MM.1S (cell line): ENCODE measurements around the gene TRIM69.

ENCODE experiments used
- DNase-seq: peaks from one replicate; pipeline ENCODE4 v3.0.0-alpha.2; 2015
- H2AFZ ChIP-seq: fragments of 300-600 bp; sonication (generic); 2 replicates; pipeline ENCODE4 v1.6.0; 2016; ENCODE audit warnings: antibody characterized with exemption, low read length
- H3F3A ChIP-seq: fragments of 300-600 bp; sonication (generic); 2 replicates; pipeline ENCODE4 v1.6.1; 2016; ENCODE audit warnings: mild to moderate bottlenecking, antibody characterized with exemption, low read length, moderate library complexity, mixed read lengths; ENCODE audit not compliant: insufficient read depth
- H3K27ac ChIP-seq: fragments of 300-600 bp; sonication (generic); 2 replicates; pipeline ENCODE4 v1.5.1; 2016; ENCODE audit warnings: mild to moderate bottlenecking, low read length
- H3K27me3 ChIP-seq: fragments of 300-600 bp; sonication (generic); replicated peaks from 2 replicates; pipeline ENCODE4 v1.6.0; 2016; ENCODE audit warnings: low read length; ENCODE audit not compliant: insufficient read depth
- H3K36me3 ChIP-seq: fragments of 300-600 bp; sonication (generic); replicated peaks from 2 replicates; pipeline ENCODE4 v1.6.1; 2016; ENCODE audit warnings: mild to moderate bottlenecking, low read length, mixed read lengths; ENCODE audit not compliant: insufficient read depth
- H3K4me1 ChIP-seq: fragments of 300-600 bp; sonication (generic); 2 replicates; pipeline ENCODE4 v1.6.1; 2016; ENCODE audit warnings: low read length, mixed read lengths
- H3K4me2 ChIP-seq: fragments of 300-600 bp; sonication (generic); 2 replicates; pipeline ENCODE4 v1.6.0; 2016; ENCODE audit warnings: low read depth, low read length
- H3K4me3 ChIP-seq: fragments of 300-600 bp; sonication (generic); 2 replicates; pipeline ENCODE4 v1.5.1; 2016; ENCODE audit warnings: low read length, mixed read lengths
- H3K79me2 ChIP-seq: fragments of 300-600 bp; sonication (generic); 2 replicates; pipeline ENCODE4 v1.6.1; 2016; ENCODE audit warnings: mixed run types, low read length, mixed read lengths
- H3K9ac ChIP-seq: fragments of 300-600 bp; sonication (generic); 2 replicates; pipeline ENCODE4 v1.6.1; 2016; ENCODE audit warnings: low read length, mixed read lengths
- H3K9me2 ChIP-seq: fragments of 300-600 bp; sonication (generic); replicated peaks from 2 replicates; pipeline ENCODE4 v1.6.1; 2016; ENCODE audit warnings: mild to moderate bottlenecking, low read length, mixed read lengths; ENCODE audit not compliant: insufficient read depth
- H3K9me3 ChIP-seq: fragments of 300-600 bp; sonication (generic); replicated peaks from 2 replicates; pipeline ENCODE4 v1.6.1; 2016; ENCODE audit warnings: mild to moderate bottlenecking, low read length, mixed read lengths; ENCODE audit not compliant: insufficient read depth
- H4K20me1 ChIP-seq: fragments of 300-600 bp; sonication (generic); 2 replicates; pipeline ENCODE4 v1.6.1; 2016; ENCODE audit warnings: mild to moderate bottlenecking, low read length, moderate library complexity, mixed read lengths; ENCODE audit not compliant: insufficient read depth
- CTCF ChIP-seq: fragments of 300-600 bp; sonication (generic); IDR thresholded peaks from 2 replicates; pipeline ENCODE4 v1.5.1; 2016; ENCODE audit warnings: antibody characterized with exemption, low read length, mixed read lengths
- EZH2 ChIP-seq: fragments of 300-600 bp; sonication (generic); optimal IDR thresholded peaks from 2 replicates; pipeline ENCODE3; 2017; ENCODE audit warnings: low read depth, mild to moderate bottlenecking, antibody characterized with exemption, low read length, mixed read lengths
- EZH2phosphoT487 ChIP-seq: fragments of 300-600 bp; sonication (generic); IDR thresholded peaks from 2 replicates; pipeline ENCODE4 v1.6.1; 2018; ENCODE audit warnings: antibody characterized with exemption, low read length

TRIM69 gene

GRCh38 chr15:44811337-44811736 lies 75.0 kb downstream of the TRIM69 start:
- no peaks in the 10 kb centered on the region for H3K9me2 ChIP-seq
- H3F3A ChIP-seq, result no peaks in the 10 kb centered on the region; the same call in 1 of the 2 replicates
- H4K20me1 ChIP-seq, result no peaks in the 10 kb centered on the region
- TF ChIP-seq CTCF (no peak), EZH2 (no peak), EZH2phosphoT487 (no peak)
- no peak overlapping the region for H3K27ac ChIP-seq
- DNase-seq, result no peak
- no peak overlapping the region for H3K4me2 ChIP-seq
- no peaks in the 10 kb centered on the region for H3K36me3 ChIP-seq
- H3K9me3 ChIP-seq, result no peaks in the 10 kb centered on the region
- H3K9ac ChIP-seq, result no peak overlapping the region
- peaks cover 9% of the 10 kb centered on the region; the same call in 1 of the 2 replicates for H3K4me1 ChIP-seq
- H3K79me2 ChIP-seq, result no peaks in the 10 kb centered on the region
- H3K27me3 ChIP-seq, result no peaks in the 10 kb centered on the region
- H3K4me3 ChIP-seq, result no peak overlapping the region
- H2AFZ ChIP-seq, result no peak overlapping the region

GRCh38 chr15:44812029-44812517 lies 75.7 kb downstream of the TRIM69 start:
- H3K9me3 ChIP-seq, result no peaks in the 10 kb centered on the region
- H3K9me2 ChIP-seq, result no peaks in the 10 kb centered on the region
- H3F3A ChIP-seq, result no peaks in the 10 kb centered on the region; the same call in 1 of the 2 replicates
- H3K79me2 ChIP-seq, result no peaks in the 10 kb centered on the region
- no peaks in the 10 kb centered on the region for H4K20me1 ChIP-seq
- peak overlapping the region; percentile 3; the same call in 1 of the 2 replicates for H3K27ac ChIP-seq
- no peaks in the 10 kb centered on the region for H3K36me3 ChIP-seq
- TF ChIP-seq EZH2phosphoT487 (no peak), EZH2 (no peak), CTCF (no peak)
- peak overlapping the region; percentile 39; the same call in 1 of the 2 replicates for H3K4me2 ChIP-seq
- peak overlapping the region; percentile 40 for H2AFZ ChIP-seq
- H3K4me3 ChIP-seq, result no peak overlapping the region
- H3K9ac ChIP-seq, result no peak overlapping the region
- peak; percentile 53 for DNase-seq
- H3K4me1 ChIP-seq, result peaks cover 9% of the 10 kb centered on the region; the same call in 1 of the 2 replicates
- H3K27me3 ChIP-seq, result no peaks in the 10 kb centered on the region

- Histone ChIP-seq H3K36me3 (no peaks in the 10 kb centered on the region), H3K4me2 (no peak overlapping the region), H4K20me1 (no peaks in the 10 kb centered on the region), H3F3A (no peaks in the 10 kb centered on the region; the same call in 1 of the 2 replicates), H3K27ac (no peak overlapping the region), H3K9ac (no peak overlapping the region), H3K4me3 (no peak overlapping the region), H2AFZ (no peak overlapping the region), H3K9me2 (no peaks in the 10 kb centered on the region), H3K4me1 (peaks cover 9% of the 10 kb centered on the region; the same call in 1 of the 2 replicates), H3K27me3 (no peaks in the 10 kb centered on the region), H3K9me3 (no peaks in the 10 kb centered on the region), H3K79me2 (no peaks in the 10 kb centered on the region)
- DNase-seq, result no peak
- TF ChIP-seq EZH2 (no peak), CTCF (no peak), EZH2phosphoT487 (no peak)
Measured at GRCh38 chr15:44813231-44813630, 76.9 kb downstream of the TRIM69 start.
